Measurements from ENCODE around the gene AFDN. TPM values are rescaled to one million over a fixed set of nuclear protein-coding genes. Genes with fewer than 3 reads are reported as not detected.
"Not testable (repeated sequence)": the region's sequence is repeated elsewhere in the genome, so short reads cannot be mapped to it uniquely, and the experiment has no call there.

AFDN gene
- total RNA-seq, 1 donor from 2014 or later = 112 TPM

DNA sequence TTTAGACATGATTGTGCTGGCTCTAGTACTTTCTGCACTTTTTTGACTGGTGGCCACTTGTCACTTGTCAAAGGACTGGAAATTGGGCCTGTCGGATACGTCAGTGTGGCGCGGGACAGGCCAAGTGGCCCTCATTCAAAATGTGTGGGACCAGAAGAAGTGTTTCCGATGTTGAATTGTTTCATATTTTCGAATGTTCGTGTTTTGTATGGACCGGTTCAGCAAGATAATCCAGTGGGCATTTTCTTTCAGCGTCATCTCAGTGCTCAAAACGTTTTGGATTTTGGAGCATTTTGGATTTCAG, 174.3 kb downstream of the AFDN start:
- no peaks in the 10 kb centered on the region for H3K36me3 ChIP-seq (ENCODE audit: control insufficient read depth, insufficient read depth, low read length)
- DNase-seq (ENCODE audit: low read depth) = no peak
- H3K27me3 ChIP-seq (ENCODE audit: control insufficient read depth, insufficient read depth, low read length) = peaks cover 9% of the 10 kb centered on the region
- H3K4me3 ChIP-seq (ENCODE audit: low read depth, low read length) = no peak overlapping the region
- TF ChIP-seq, protein P1, sequence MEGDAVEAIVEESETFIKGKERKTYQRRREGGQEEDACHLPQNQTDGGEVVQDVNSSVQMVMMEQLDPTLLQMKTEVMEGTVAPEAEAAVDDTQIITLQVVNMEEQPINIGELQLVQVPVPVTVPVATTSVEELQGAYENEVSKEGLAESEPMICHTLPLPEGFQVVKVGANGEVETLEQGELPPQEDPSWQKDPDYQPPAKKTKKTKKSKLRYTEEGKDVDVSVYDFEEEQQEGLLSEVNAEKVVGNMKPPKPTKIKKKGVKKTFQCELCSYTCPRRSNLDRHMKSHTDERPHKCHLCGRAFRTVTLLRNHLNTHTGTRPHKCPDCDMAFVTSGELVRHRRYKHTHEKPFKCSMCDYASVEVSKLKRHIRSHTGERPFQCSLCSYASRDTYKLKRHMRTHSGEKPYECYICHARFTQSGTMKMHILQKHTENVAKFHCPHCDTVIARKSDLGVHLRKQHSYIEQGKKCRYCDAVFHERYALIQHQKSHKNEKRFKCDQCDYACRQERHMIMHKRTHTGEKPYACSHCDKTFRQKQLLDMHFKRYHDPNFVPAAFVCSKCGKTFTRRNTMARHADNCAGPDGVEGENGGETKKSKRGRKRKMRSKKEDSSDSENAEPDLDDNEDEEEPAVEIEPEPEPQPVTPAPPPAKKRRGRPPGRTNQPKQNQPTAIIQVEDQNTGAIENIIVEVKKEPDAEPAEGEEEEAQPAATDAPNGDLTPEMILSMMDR (IDR thresholded peaks at IDR 0.05; ENCODE audit: insufficient read depth, low read length, poor library complexity, severe bottlenecking) = no peak

DNA sequence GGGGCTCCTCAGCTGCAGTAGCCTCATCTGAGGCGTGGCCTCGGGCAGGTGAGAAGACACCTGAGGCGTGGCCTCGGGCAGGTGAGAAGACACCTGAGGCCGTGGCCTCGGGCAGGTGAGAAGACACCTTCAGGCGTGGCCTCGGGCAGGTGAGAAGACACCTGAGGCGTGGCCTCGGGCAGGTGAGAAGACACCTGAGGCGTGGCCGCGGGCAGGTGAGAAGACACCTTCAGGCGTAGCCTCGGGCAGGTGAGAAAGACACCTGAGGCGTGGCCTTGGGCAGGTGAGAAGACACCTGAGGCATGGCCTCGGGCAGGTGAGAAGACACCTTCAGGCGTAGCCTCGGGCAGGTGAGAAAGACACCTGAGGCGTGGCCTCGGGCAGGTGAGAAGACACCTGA, 174.8 kb downstream of the AFDN start:
- not testable (repeated sequence) for H3K36me3 ChIP-seq (ENCODE audit: control insufficient read depth, insufficient read depth, low read length); DNase-seq (ENCODE audit: low read depth); H3K27me3 ChIP-seq (ENCODE audit: control insufficient read depth, insufficient read depth, low read length); H3K4me3 ChIP-seq (ENCODE audit: low read depth, low read length)

DNA sequence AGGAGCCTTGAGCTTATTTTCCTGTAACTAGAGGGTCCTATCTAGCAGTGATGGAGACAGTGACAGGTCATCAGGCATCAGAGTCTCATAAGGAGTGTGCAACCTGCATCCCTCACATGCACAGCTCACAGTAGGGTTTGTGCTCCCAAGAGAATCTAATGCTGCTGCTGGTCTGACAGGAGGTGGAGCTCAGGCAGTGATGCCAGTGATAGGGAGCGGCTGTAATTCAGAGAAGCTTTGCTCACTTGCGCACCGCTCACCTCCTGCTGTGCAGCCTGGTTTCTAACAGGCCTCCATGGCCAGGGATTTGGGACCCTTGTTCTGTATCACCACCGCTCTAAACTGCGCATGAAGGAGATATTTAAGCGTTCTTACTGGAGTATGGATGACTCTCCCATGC, 176.1 kb downstream of the AFDN start:
- no peak for DNase-seq (ENCODE audit: low read depth)
- Histone ChIP-seq H3K4me3 (ENCODE audit: low read depth, low read length) (no peak overlapping the region), H3K27me3 (ENCODE audit: control insufficient read depth, insufficient read depth, low read length) (peaks cover 5% of the 10 kb centered on the region), H3K36me3 (ENCODE audit: control insufficient read depth, insufficient read depth, low read length) (no peaks in the 10 kb centered on the region)
- TF ChIP-seq, protein P1 (IDR thresholded peaks at IDR 0.05; ENCODE audit: insufficient read depth, low read length, poor library complexity, severe bottlenecking) = no peak

DNA sequence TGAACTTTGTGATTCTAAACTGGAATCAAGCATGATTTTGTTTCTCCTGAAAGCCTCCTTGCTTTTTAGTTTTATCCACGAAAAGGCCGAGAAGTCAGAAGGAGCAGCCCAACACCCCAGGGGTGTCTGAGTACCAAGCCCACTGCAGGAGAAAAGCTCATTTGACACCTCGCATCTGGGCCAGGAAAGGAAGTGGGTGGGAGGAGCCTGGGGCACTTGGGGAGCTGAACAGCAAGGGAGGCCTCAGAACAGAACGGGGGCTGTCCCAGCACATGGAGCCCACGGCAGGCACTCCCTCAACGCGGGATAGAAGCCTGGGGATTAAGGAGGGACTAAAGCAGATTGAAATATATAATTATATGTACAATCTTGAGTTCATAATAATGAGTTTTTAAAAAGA, 177.3 kb downstream of the AFDN start:
- Histone ChIP-seq H3K36me3 (ENCODE audit: control insufficient read depth, insufficient read depth, low read length) (no peaks in the 10 kb centered on the region), H3K27me3 (ENCODE audit: control insufficient read depth, insufficient read depth, low read length) (peaks cover 4% of the 10 kb centered on the region), H3K4me3 (ENCODE audit: low read depth, low read length) (no peak overlapping the region)
- DNase-seq (ENCODE audit: low read depth) = no peak
- TF ChIP-seq, protein P1 (IDR thresholded peaks at IDR 0.05; ENCODE audit: insufficient read depth, low read length, poor library complexity, severe bottlenecking) = no peak

DNA sequence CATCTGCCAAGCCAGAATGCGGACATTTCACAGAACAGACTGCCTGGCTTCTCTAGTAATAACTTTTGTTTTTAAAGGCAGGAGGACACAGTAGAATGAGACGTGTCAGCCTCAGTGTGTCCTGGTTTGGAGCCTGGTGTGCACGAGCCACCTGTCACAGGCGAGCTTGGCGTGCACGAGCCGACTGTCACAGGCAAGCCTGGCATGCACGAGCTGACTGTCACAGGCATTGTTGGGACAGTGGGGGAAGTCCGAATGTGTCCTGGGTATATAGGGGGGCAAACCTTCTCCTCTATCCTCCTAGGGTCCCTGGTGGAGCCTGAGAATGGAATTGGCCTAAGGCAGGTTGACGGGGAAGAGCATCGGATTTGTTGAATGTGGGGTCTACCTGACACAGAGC, 178.2 kb downstream of the AFDN start:
- Histone ChIP-seq H3K4me3 (ENCODE audit: low read depth, low read length) (no peak overlapping the region), H3K27me3 (ENCODE audit: control insufficient read depth, insufficient read depth, low read length) (no peaks in the 10 kb centered on the region), H3K36me3 (ENCODE audit: control insufficient read depth, insufficient read depth, low read length) (no peaks in the 10 kb centered on the region)
- TF ChIP-seq, protein P1 (IDR thresholded peaks at IDR 0.05; ENCODE audit: insufficient read depth, low read length, poor library complexity, severe bottlenecking) = no peak
- DNase-seq (ENCODE audit: low read depth) = no peak

DNA sequence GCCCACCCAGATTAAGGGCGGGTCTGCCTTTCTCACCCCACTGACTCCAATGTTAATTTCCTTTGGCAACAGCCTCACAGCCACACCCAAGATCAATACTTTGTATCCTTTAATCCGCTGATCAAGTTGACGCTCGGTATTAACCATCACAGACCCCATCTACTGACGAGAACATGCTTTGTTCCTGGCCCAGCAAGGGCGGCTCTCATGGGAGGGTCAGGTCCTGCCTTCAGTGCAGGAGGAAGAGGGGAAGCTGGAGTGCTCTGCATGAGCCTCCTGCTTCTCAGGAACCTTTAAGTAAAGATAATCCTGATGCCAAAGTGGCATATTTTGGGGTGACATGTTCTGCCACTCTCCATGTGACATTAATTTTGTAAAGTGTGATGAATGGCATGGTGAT, 179.1 kb downstream of the AFDN start:
- H3K27me3 ChIP-seq (ENCODE audit: control insufficient read depth, insufficient read depth, low read length) = no peaks in the 10 kb centered on the region
- H3K4me3 ChIP-seq (ENCODE audit: low read depth, low read length) = no peak overlapping the region
- TF ChIP-seq, protein P1 (IDR thresholded peaks at IDR 0.05; ENCODE audit: insufficient read depth, low read length, poor library complexity, severe bottlenecking) = no peak
- DNase-seq (ENCODE audit: low read depth) = no peak
- no peaks in the 10 kb centered on the region for H3K36me3 ChIP-seq (ENCODE audit: control insufficient read depth, insufficient read depth, low read length)
